K562 (cell line): ENCODE results near the gene CXCL12. TPM values are rescaled to one million over a fixed set of nuclear protein-coding genes. Genes with fewer than 3 reads are reported as not detected.

ENCODE experiments used
- ATAC-seq: fragments of 200-7000 bp; cut with Tn5 transposase; 3 replicates; pipeline ENCODE4 v1.9.1; 2020; ENCODE audit warnings: moderate library complexity
- BruUV-seq: library from RNA; stranded (reverse); fragments of 400-500 nt; replicated peaks from 2 replicates; lab custom pipeline; 2021; lab: Mats Ljungman, UMichigan
- CTCF ChIA-PET: fragments of 300-600 bp; formaldehyde crosslinking; extraction: SDS; loops from one replicate; lab custom pipeline; 2021; ENCODE audit warnings: low intra/inter-chr PET ratio; lab: Yijun Ruan, JAX
- POLR2A ChIA-PET: fragments of 300-600, 350-650 bp; sonication (Branson Sonifier 250); formaldehyde crosslinking; extraction: SDS; loops from one replicate; lab custom pipeline; 2021; ENCODE audit warnings: antibody characterized with exemption, inconsistent platforms; lab: Yijun Ruan, JAX
- DNase-seq, 4 experiments: peaks; one replicate each; pipeline versions ENCODE4 v3.0.0 to v3.0.0-alpha.2; 2011 to 2018; ENCODE audit warnings: low spot score in 3 of 4, mixed read lengths in 3 of 4; ENCODE audit errors: extremely low read depth in 1 of 4
- FAIRE-seq: peaks from 2 replicates; lab custom pipeline; 2011; peaks lifted over from hg19 to GRCh38; lab: Jason Lieb, UNC
- H2AFZ ChIP-seq: 2 replicates; pipeline ENCODE4 v1.6.0; 2011; ENCODE audit warnings: low read depth, low read length, control low read depth, inconsistent platforms
- H3K27ac ChIP-seq: fragments of 200-600 bp; 3 replicates; pipeline ENCODE4 v1.8.0; 2011; ENCODE audit warnings: low read depth, mild to moderate bottlenecking, control low read depth, inconsistent platforms, low read length, moderate library complexity, mixed read lengths; ENCODE audit errors: extremely low read depth
- H3K27me3 ChIP-seq, 2 experiments: fragments of 300-600 bp in 1 of 2; 2 replicates in 1 of 2; 3 replicates in 1 of 2; pipeline versions ENCODE4 v1.6.0 to v1.8.0; 2011; ENCODE audit warnings: inconsistent platforms in 2 of 2, low read length in 2 of 2, mild to moderate bottlenecking in 1 of 2, mixed read lengths in 1 of 2, moderate library complexity in 1 of 2; ENCODE audit not compliant: control insufficient read depth in 2 of 2, insufficient read depth in 2 of 2
- H3K36me3 ChIP-seq: fragments of 300-600 bp; 3 replicates; pipeline ENCODE4 v1.8.0; 2011; ENCODE audit warnings: mild to moderate bottlenecking, low read length, inconsistent platforms; ENCODE audit not compliant: control insufficient read depth, insufficient read depth
- H3K4me1 ChIP-seq, 2 experiments: fragments of 200-600 bp in 1 of 2; replicated peaks in 1 of 2; 2 replicates in 1 of 2; 3 replicates in 1 of 2; pipeline versions ENCODE4 v1.5.1 to v1.8.0; 2011; ENCODE audit warnings: inconsistent platforms in 2 of 2, low read length in 2 of 2, mild to moderate bottlenecking in 1 of 2, mixed read lengths in 1 of 2, moderate library complexity in 1 of 2; ENCODE audit not compliant: control insufficient read depth in 2 of 2, insufficient read depth in 2 of 2
- H3K4me2 ChIP-seq: 2 replicates; pipeline ENCODE4 v1.6.1; 2011; ENCODE audit warnings: low read length, control low read depth, inconsistent platforms, mixed read lengths; ENCODE audit not compliant: insufficient read depth
- H3K4me3 ChIP-seq: fragments of 200-600 bp; sonication (generic), shearing (Covaris generic); 2 replicates; pipeline ENCODE4 v1.5.1; 2016; ENCODE audit warnings: control low read depth, inconsistent platforms
- H3K79me2 ChIP-seq: fragments of 200-600 bp; 3 replicates; pipeline ENCODE4 v1.8.0; 2011; ENCODE audit warnings: low read length, inconsistent platforms; ENCODE audit not compliant: control insufficient read depth, insufficient read depth
- H3K9ac ChIP-seq, 2 experiments: 2 replicates each; pipeline versions ENCODE4 v1.6.0 to v1.6.1; 2011; ENCODE audit warnings: low read depth in 2 of 2, low read length in 2 of 2, control low read depth in 1 of 2, inconsistent platforms in 1 of 2, mild to moderate bottlenecking in 1 of 2, mixed read lengths in 1 of 2; ENCODE audit not compliant: insufficient read depth in 1 of 2
- H3K9me1 ChIP-seq: one replicate; pipeline ENCODE4 v1.6.0; 2011; ENCODE audit warnings: inconsistent platforms, mild to moderate bottlenecking, low read length, moderate library complexity; ENCODE audit not compliant: control insufficient read depth, insufficient read depth
- H3K9me3 ChIP-seq: replicated peaks from 2 replicates; pipeline ENCODE4 v1.5.1; 2011; ENCODE audit warnings: low read depth, low read length, inconsistent platforms; ENCODE audit not compliant: control insufficient read depth, insufficient read depth
- H4K20me1 ChIP-seq: replicated peaks from 2 replicates; pipeline ENCODE4 v1.6.1; 2011; ENCODE audit warnings: low read length, inconsistent platforms, mixed read lengths; ENCODE audit not compliant: control insufficient read depth, insufficient read depth
- BCLAF1 ChIP-seq, 2 experiments: fragments of 450-650 bp in 1 of 2; IDR thresholded peaks; 2 replicates each; pipeline ENCODE4 v1.6.1; 2011 to 2017; ENCODE audit warnings: low read depth in 2 of 2, antibody characterized with exemption in 1 of 2, borderline replicate concordance in 1 of 2, low read length in 1 of 2, mild to moderate bottlenecking in 1 of 2, mixed read lengths in 1 of 2; ENCODE audit not compliant: control insufficient read depth in 1 of 2
- ELF2 ChIP-seq: fragments of 250-450 bp; sonication (Bioruptor Pico); IDR thresholded peaks from 2 replicates; pipeline ENCODE4 v1.5.0; 2021; ENCODE audit warnings: mild to moderate bottlenecking
- KAT8 ChIP-seq: fragments of 450-650 bp; IDR thresholded peaks from 2 replicates; pipeline ENCODE4 v1.6.1; 2016; ENCODE audit warnings: low read depth, mild to moderate bottlenecking
- RFX1 ChIP-seq: fragments of 450-650 bp; IDR thresholded peaks from 2 replicates; pipeline ENCODE4 v1.6.1; 2016; ENCODE audit warnings: mild to moderate bottlenecking, moderate library complexity
- ZNF324 ChIP-seq: fragments of 250-450 bp; sonication (Bioruptor Pico); IDR thresholded peaks from 2 replicates; pipeline ENCODE4 v1.4.0; 2020; ENCODE audit warnings: mild to moderate bottlenecking
- ZNF436 ChIP-seq: fragments of 250-450, 450-650 bp; sonication (Bioruptor Pico); formaldehyde crosslinking; IDR thresholded peaks from 2 replicates; pipeline ENCODE4 v1.7.0; 2020; ENCODE audit warnings: mild to moderate bottlenecking
- ZNF583 ChIP-seq: fragments of 250-450 bp; sonication (Bioruptor Pico); IDR thresholded peaks from 2 replicates; pipeline ENCODE4 v1.4.0; 2020
- WGBS: fragments of 100-300 bp; shearing (Covaris generic); methylation state at CpG from one replicate; pipeline ENCODE4 v1.1.6; 2016; ENCODE audit warnings: low coverage, mixed read lengths; ENCODE audit not compliant: insufficient coverage; ENCODE audit errors: missing lambda C conversion rate; 5-methylcytosine and 5-hydroxymethylcytosine counted together
- in situ Hi-C: fragments of 300-500 bp; cut with MboI; formaldehyde crosslinking; loops from 4 replicates; pipeline ENCODE4 v1.15.0; 2018; ENCODE audit warnings: inconsistent platforms, mixed read lengths
- intact Hi-C: fragments of 100-400 bp; cut with micrococcal nuclease; formaldehyde crosslinking; loops from 2 replicates; pipeline ENCODE4 v1.14.2; 2022
- polyA plus RNA-seq, 8 experiments: library from polyadenylated mRNA; depleted of rRNA in 4 of 8; stranded (reverse) in 5 of 8; unstranded in 3 of 8; fragments of >200 nt; fragmentation: Nextera tagmentation in 2 of 8; fragmentation: Illumina TruSeq in 1 of 8; extraction: Ambion mirVana in 2 of 8; extraction: Trizol in 1 of 8; gene quantifications; 2 replicates each; pipeline versions ENCODE4 v1.2.1 to v1.2.3, GENCODE V29; 2011 to 2014; ENCODE audit warnings: inconsistent platforms in 1 of 8, missing spikeins in 1 of 8
- total RNA-seq, 7 experiments: library from RNA; depleted of rRNA in 6 of 7; stranded (reverse); fragments of >200 nt in 6 of 7; fragmentation: Illumina TruSeq in 2 of 7; extraction: Trizol in 2 of 7; gene quantifications; 2 replicates each; pipeline versions ENCODE4 v1.2.1 to v1.2.3, GENCODE V29; 2011 to 2021; ENCODE audit warnings: low replicate concordance in 1 of 7
- TF ChIP-seq, protein P1 (sequence below): fragments of 250-450 bp; sonication (Bioruptor Pico); IDR thresholded peaks from 2 replicates; pipeline ENCODE4 v1.5.1; 2021; ENCODE audit warnings: mild to moderate bottlenecking
- TF ChIP-seq, protein P2 (sequence below): fragments of 450-650 bp; conservative IDR thresholded peaks from 2 replicates; pipeline ENCODE4 v1.6.1; 2016; ENCODE audit warnings: missing genetic modification characterization, low read depth, mild to moderate bottlenecking, missing compliant biosample characterization, moderate library complexity

Gene CXCL12
- total and polyA plus RNA-seq, 9 of the 15 experiments (the other 6 are each of a cell fraction or from before 2014, with no cell fraction given) = 0.18 TPM; not detected in 8

DNA sequence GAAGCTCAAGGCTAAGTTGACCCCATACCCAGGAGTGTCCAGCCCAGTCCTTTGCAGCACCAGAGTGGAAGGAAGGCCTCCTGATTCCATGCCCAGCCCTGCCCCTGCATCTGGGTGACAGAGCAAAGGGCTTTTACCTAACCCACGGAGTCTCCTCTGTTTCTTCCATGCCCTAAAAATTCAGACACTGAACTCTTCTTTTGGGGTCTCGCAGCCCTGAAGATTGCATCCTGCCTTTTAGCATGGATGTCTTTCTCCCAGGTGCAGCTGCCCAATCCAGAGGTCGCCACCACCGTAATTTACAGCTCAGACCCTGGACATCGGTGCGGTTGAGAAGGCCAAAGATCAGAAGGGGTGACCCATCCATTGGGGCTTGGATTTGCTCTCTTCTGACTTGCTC lies 50.8 kb downstream of the CXCL12 start:
- WGBS = 0% methylated on average over 6 of the region's 6 CpGs
- Histone ChIP-seq H3K27ac (no peak overlapping the region), H2AFZ (no peak overlapping the region), H3K9ac (no peak overlapping the region), H3K27me3 (peaks cover 3 to 24% of the 10 kb centered on the region in 2 experiments; a peak in 2 of 5 replicates), H3K4me3 (no peak overlapping the region), H3K36me3 (no peaks in the 10 kb centered on the region), H4K20me1 (no peaks in the 10 kb centered on the region), H3K4me2 (no peak overlapping the region), H3K9me3 (no peaks in the 10 kb centered on the region), H3K79me2 (no peaks in the 10 kb centered on the region), H3K4me1 (no peaks in the 10 kb centered on the region), H3K9me1 (no peaks in the 10 kb centered on the region)
- POLR2A ChIA-PET = interaction anchor here (0.7 to 1.1 kb wide), 2 partner anchors 18 to 123 kb away, joined by 3 read pairs; no protein-coding TSS in a partner anchor
- in situ Hi-C loops (no loop called here), intact Hi-C loops (no loop called here)
- no TSS peak for BruUV-seq
- FAIRE-seq (no peak), DNase-seq (no peak), ATAC-seq (no peak)
- CTCF ChIA-PET = no interaction called here
- no peak for TF ChIP-seq RFX1
- TF ChIP-seq ZNF436 (CRISPR knock-in tag) = no peak
- TF ChIP-seq, protein P1, sequence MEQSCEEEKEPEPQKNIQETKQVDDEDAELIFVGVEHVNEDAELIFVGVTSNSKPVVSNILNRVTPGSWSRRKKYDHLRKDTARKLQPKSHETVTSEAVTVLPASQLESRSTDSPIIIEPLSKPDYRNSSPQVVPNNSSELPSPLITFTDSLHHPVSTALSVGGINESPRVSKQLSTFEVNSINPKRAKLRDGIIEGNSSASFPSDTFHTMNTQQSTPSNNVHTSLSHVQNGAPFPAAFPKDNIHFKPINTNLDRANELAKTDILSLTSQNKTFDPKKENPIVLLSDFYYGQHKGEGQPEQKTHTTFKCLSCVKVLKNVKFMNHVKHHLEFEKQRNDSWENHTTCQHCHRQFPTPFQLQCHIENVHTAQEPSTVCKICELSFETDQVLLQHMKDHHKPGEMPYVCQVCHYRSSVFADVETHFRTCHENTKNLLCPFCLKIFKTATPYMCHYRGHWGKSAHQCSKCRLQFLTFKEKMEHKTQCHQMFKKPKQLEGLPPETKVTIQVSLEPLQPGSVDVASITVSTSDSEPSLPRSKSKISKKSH (CRISPR knock-in tag) = no peak

- DNase-seq (no peak), ATAC-seq (no peak), FAIRE-seq (no peak)
- no peak overlapping the region for H3K4me3 ChIP-seq
- no peak overlapping the region for H2AFZ ChIP-seq
- H3K27me3 ChIP-seq = peaks cover 3 to 23% of the 10 kb centered on the region in 2 experiments; a peak in 2 of 5 replicates
- CTCF ChIA-PET = no interaction called here
- POLR2A ChIA-PET = no interaction called here
- no peak overlapping the region for H3K27ac ChIP-seq
- in situ Hi-C loops (no loop called here), intact Hi-C loops (no loop called here)
- H3K36me3 ChIP-seq = no peaks in the 10 kb centered on the region
- H3K4me1 ChIP-seq = no peaks in the 10 kb centered on the region
- no peaks in the 10 kb centered on the region for H4K20me1 ChIP-seq
- no peak overlapping the region for H3K9ac ChIP-seq
- 0% methylated on average over 10 of the region's 10 CpGs for WGBS
- no TSS peak for BruUV-seq
- H3K79me2 ChIP-seq = no peaks in the 10 kb centered on the region
- no peaks in the 10 kb centered on the region for H3K9me3 ChIP-seq
- no peak overlapping the region for H3K4me2 ChIP-seq
- H3K9me1 ChIP-seq = no peaks in the 10 kb centered on the region
- no peak for TF ChIP-seq ZNF583 (CRISPR knock-in tag)
- TF ChIP-seq BCLAF1 (IDR thresholded peaks at IDR 0.05; ENCODE audit: borderline replicate concordance in 1 of 2, control insufficient read depth in 1 of 2, low read depth in 2 of 2, low read length in 1 of 2) = no peak
- TF ChIP-seq, protein P2, sequence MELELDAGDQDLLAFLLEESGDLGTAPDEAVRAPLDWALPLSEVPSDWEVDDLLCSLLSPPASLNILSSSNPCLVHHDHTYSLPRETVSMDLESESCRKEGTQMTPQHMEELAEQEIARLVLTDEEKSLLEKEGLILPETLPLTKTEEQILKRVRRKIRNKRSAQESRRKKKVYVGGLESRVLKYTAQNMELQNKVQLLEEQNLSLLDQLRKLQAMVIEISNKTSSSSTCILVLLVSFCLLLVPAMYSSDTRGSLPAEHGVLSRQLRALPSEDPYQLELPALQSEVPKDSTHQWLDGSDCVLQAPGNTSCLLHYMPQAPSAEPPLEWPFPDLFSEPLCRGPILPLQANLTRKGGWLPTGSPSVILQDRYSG (tag) = no peak
- no peak for TF ChIP-seq ELF2 (CRISPR knock-in tag)
- no peak for TF ChIP-seq KAT8
- TF ChIP-seq ZNF324 (CRISPR knock-in tag) = no peak
Observed at GRCh38 chr10:44333511-44333910, 51.4 kb downstream of the CXCL12 start.
